SH-SY5Y (cell line): Measurements from ENCODE around the gene PLA2G7.

Experiments used
- GATA2 ChIP-seq: IDR thresholded peaks from 2 replicates; pipeline ENCODE4 v1.6.1; 2011; ENCODE audit warnings: mild to moderate bottlenecking, low read depth, low read length
- GATA3 ChIP-seq: IDR thresholded peaks from 2 replicates; pipeline ENCODE4 v1.6.1; 2011; ENCODE audit warnings: low read depth, mild to moderate bottlenecking, low read length, moderate library complexity

PLA2G7 gene

GRCh38 chr6:46730921-46731461 lies 4.2 kb downstream of the PLA2G7 start:
- TF ChIP-seq GATA3 = no peak
- no peak for TF ChIP-seq GATA2

- TF ChIP-seq GATA2 (no peak), GATA3 (no peak)
Measured at GRCh38 chr6:46729787-46730326, 5.3 kb downstream of the PLA2G7 start.

GRCh38 chr6:46720401-46720800 lies 14.8 kb downstream of the PLA2G7 start:
- no peak for TF ChIP-seq GATA3
- no peak for TF ChIP-seq GATA2

GRCh38 chr6:46719099-46719498 lies 16.1 kb downstream of the PLA2G7 start:
- no peak for TF ChIP-seq GATA2
- TF ChIP-seq GATA3 = no peak

GRCh38 chr6:46715141-46715540 lies 20.0 kb downstream of the PLA2G7 start:
- TF ChIP-seq GATA2 (no peak), GATA3 (no peak)

- TF ChIP-seq GATA2 = no peak
- no peak for TF ChIP-seq GATA3
Measured at GRCh38 chr6:46711491-46711890, 23.7 kb downstream of the PLA2G7 start.

GRCh38 chr6:46706464-46706863 lies 28.7 kb downstream of the PLA2G7 start:
- TF ChIP-seq GATA3 (no peak), GATA2 (no peak)

- TF ChIP-seq GATA2 (no peak), GATA3 (no peak)
Measured at GRCh38 chr6:46704562-46704961, 30.6 kb downstream of the PLA2G7 start.

GRCh38 chr6:46699970-46700369 lies 35.2 kb downstream of the PLA2G7 start:
- no peak for TF ChIP-seq GATA2

GRCh38 chr6:46690911-46691451 lies 44.2 kb downstream of the PLA2G7 start:
- no peak for TF ChIP-seq GATA3
- no peak for TF ChIP-seq GATA2

- no peak for TF ChIP-seq GATA3
- no peak for TF ChIP-seq GATA2
Measured at GRCh38 chr6:46690141-46690755, 44.9 kb downstream of the PLA2G7 start.

GRCh38 chr6:46689657-46690056 lies 45.5 kb downstream of the PLA2G7 start:
- no peak for TF ChIP-seq GATA3
- TF ChIP-seq GATA2 = no peak

GRCh38 chr6:46688966-46689335 lies 46.2 kb downstream of the PLA2G7 start:
- TF ChIP-seq GATA2 (no peak), GATA3 (no peak)

GRCh38 chr6:46688117-46688965 lies 46.8 kb downstream of the PLA2G7 start:
- TF ChIP-seq GATA2 = no peak
- no peak for TF ChIP-seq GATA3

- no peak for TF ChIP-seq GATA3
- TF ChIP-seq GATA2 = no peak
Measured at GRCh38 chr6:46687619-46688097, 47.5 kb downstream of the PLA2G7 start, which contains the start of gene TDRD6. TDRD6 (plus strand) TSS chr6:46687885; CDS start chr6:46688129, 244 bp downstream.
